B cell (primary cell): ENCODE results near the gene RELCH.

Experiments used
- EZH2 ChIP-seq: IDR thresholded peaks from 2 replicates; pipeline ENCODE4 v1.6.1; 2012; ENCODE audit warnings: borderline replicate concordance, low read depth, mild to moderate bottlenecking, moderate library complexity, low read length; ENCODE audit not compliant: insufficient read depth, poor library complexity, severe bottlenecking
- TF ChIP-seq, protein P1 (sequence below): fragments of 200-600 bp; IDR thresholded peaks from one replicate; pipeline ENCODE4 v1.8.0; 2022; ENCODE audit warnings: antibody characterized with exemption, mild to moderate bottlenecking

DNA sequence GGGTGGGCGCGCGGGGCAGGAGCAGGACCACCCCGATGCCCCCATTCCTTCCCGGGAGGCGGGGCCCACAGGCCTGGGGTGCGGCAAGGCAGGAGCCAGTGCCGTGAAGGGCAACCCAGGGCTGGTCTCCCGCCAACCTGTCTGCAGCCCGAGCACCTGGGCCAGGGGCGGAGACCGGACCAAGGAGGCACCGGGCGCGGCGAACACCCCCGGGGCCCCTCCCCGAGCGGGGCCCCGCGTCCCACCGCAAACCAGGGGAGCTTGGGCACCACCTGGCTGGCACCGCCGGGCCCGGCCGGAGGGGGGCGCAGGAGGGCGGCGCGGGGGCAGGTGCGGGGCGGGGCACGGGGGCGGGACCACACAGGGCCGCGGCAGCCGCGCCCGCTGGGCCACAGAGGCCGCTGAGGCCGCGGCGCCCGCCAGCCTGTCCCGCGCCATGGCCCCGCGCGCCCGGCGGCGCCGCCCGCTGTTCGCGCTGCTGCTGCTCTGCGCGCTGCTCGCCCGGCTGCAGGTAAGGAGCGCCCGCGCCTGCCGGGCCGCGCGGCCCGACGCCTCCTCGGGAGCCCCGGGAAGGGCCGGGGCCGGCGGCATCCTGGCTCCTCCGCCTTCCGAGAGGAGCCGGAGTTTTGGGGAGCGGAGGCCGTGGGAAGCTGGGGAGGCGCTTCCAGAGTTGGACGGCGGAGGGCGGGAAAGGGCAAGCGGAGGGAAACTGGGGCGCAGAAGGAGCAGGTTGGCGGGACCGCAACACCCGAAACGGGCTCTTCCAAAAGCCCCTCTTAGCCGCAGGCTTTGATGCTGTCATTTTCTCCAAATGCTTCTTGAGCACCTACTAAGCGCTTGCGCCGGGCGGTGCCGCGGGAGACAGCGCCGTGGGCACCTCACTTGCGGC, 138.1 kb downstream of the RELCH start, which contains the start of gene TNFRSF11A:
- TF ChIP-seq, protein P1, sequence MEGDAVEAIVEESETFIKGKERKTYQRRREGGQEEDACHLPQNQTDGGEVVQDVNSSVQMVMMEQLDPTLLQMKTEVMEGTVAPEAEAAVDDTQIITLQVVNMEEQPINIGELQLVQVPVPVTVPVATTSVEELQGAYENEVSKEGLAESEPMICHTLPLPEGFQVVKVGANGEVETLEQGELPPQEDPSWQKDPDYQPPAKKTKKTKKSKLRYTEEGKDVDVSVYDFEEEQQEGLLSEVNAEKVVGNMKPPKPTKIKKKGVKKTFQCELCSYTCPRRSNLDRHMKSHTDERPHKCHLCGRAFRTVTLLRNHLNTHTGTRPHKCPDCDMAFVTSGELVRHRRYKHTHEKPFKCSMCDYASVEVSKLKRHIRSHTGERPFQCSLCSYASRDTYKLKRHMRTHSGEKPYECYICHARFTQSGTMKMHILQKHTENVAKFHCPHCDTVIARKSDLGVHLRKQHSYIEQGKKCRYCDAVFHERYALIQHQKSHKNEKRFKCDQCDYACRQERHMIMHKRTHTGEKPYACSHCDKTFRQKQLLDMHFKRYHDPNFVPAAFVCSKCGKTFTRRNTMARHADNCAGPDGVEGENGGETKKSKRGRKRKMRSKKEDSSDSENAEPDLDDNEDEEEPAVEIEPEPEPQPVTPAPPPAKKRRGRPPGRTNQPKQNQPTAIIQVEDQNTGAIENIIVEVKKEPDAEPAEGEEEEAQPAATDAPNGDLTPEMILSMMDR, result peak; percentile 45
- TF ChIP-seq EZH2, result peak; percentile 89
